ENCODE measurements around the gene SNX20. TPM values are rescaled to one million over a fixed set of nuclear protein-coding genes. Genes with fewer than 3 reads are reported as not detected.

The SNX20 gene
- total and polyA plus RNA-seq, 2 of the 13 experiments (the other 11 are each of a cell fraction or from before 2014, with no cell fraction given) = not detected

- no peak for TF ChIP-seq NR2F6 (IDR thresholded peaks at IDR 0.05)
- no peak for TF ChIP-seq NR2F6 (CRISPR knock-in tag; IDR thresholded peaks at IDR 0.05)
- TF ChIP-seq ZNF564 (CRISPR knock-in tag; IDR thresholded peaks at IDR 0.05) = no peak
- TF ChIP-seq RXRA (CRISPR knock-in tag; IDR thresholded peaks at IDR 0.05) = no peak
- no peak for TF ChIP-seq NFRKB (IDR thresholded peaks at IDR 0.05)
These were observed 7.4 kb downstream of the SNX20 start (continued) for GRCh38 chr16:50673496-50674275.

GRCh38 chr16:50671644-50672260, 9.4 kb downstream of the SNX20 start:
- ChIA-PET CTCF (ENCODE audit: low intra/inter-chr PET ratio, low total read pairs) (interaction anchor here (2.2 kb wide), 1 partner anchor 135 kb away, joined by 20 read pairs; no protein-coding TSS in a partner anchor), POLR2A (interaction anchor here (0.5 kb wide), 1 partner anchor 109 kb away, joined by 4 read pairs; no protein-coding TSS in a partner anchor)
- FAIRE-seq (peak; percentile 76), ATAC-seq (no peak), DNase-seq (ENCODE audit: low spot score) (peak; percentile 36)
- peaks cover 34% of the 10 kb centered on the region for H3K9me3 ChIP-seq (ENCODE audit: low read length)
- no peaks in the 10 kb centered on the region for H4K20me1 ChIP-seq (ENCODE audit: insufficient read depth, low read length)
- H3K36me3 ChIP-seq (replicated peaks in 1 of 2; ENCODE audit: control insufficient read depth in 1 of 2, insufficient read depth in 2 of 2, low read length in 2 of 2) = no peaks in the 10 kb centered on the region
- H3K4me1 ChIP-seq (ENCODE audit: insufficient read depth, low read length) = peaks cover 26% of the 10 kb centered on the region
- no peaks in the 10 kb centered on the region; a peak in 1 of 5 replicates for H3K27me3 ChIP-seq (ENCODE audit: control insufficient read depth in 1 of 2, insufficient read depth in 2 of 2, low read length in 2 of 2)
- no peak overlapping the region for H3K27ac ChIP-seq (ENCODE audit: extremely low read length, insufficient read depth, low read length)
- no peak overlapping the region for H3K4me2 ChIP-seq (ENCODE audit: low read depth, low read length)
- no TSS peak for BruUV-seq (replicated peaks)
- intact Hi-C loops (cut with micrococcal nuclease; ENCODE audit: unreplicated experiment) = loop anchor here (1.0 kb wide), 1 partner anchor 135 kb away; no protein-coding TSS in a partner anchor
- H3K9ac ChIP-seq (ENCODE audit: insufficient read depth, low read depth, low read length) = no peak overlapping the region
- WGBS (ENCODE audit: low lambda C conversion rate) = 15% methylated on average over 2 of the region's 2 CpGs
- in situ Hi-C loops (cut with HindIII; ENCODE audit: extremely low pct_ligation_motif_present, low pct_unique_long_range_greater_than_20kb) = no loop called here
- H3K4me3 ChIP-seq (replicated peaks in 1 of 3; ENCODE audit: insufficient read depth in 1 of 3, low read depth in 2 of 3, low read length in 3 of 3) = no peak overlapping the region
- no peaks in the 10 kb centered on the region for H3K79me2 ChIP-seq (ENCODE audit: insufficient read depth, low read length)
- H2AFZ ChIP-seq (ENCODE audit: low read length) = no peak overlapping the region
- TF ChIP-seq ZNF280B (CRISPR knock-in tag; IDR thresholded peaks at IDR 0.05; ENCODE audit: borderline replicate concordance) (0 out of 2 replicates have a peak, but pooled peaks have one; percentile 53), KMT2B (CRISPR knock-in tag; IDR thresholded peaks at IDR 0.05) (no peak), MED8 (CRISPR knock-in tag; IDR thresholded peaks at IDR 0.05; ENCODE audit: insufficient replicate concordance) (no peak), TOPORS (CRISPR knock-in tag; IDR thresholded peaks at IDR 0.05) (peak; percentile 96), SMC3 (IDR thresholded peaks at IDR 0.05; ENCODE audit: low read length) (peak; percentile 73; the same call in 1 of the 2 replicates), HDAC2 (CRISPR knock-in tag; IDR thresholded peaks at IDR 0.05) (0 out of 2 replicates have a peak, but pooled peaks have one; percentile 34), CBX5 (CRISPR knock-in tag; IDR thresholded peaks at IDR 0.05; ENCODE audit: borderline replicate concordance) (peak; percentile 82; the same call in 1 of the 2 replicates), HNRNPLL (IDR thresholded peaks at IDR 0.05; ENCODE audit: low read depth, low read length, poor library complexity, severe bottlenecking) (no peak), RXRB (CRISPR knock-in tag; IDR thresholded peaks at IDR 0.05; ENCODE audit: borderline replicate concordance) (no peak), ADNP (CRISPR knock-in tag; IDR thresholded peaks at IDR 0.05) (no peak), ZNF143 (CRISPR knock-in tag; IDR thresholded peaks at IDR 0.05) (no peak), ZNF749 (CRISPR knock-in tag; IDR thresholded peaks at IDR 0.05; ENCODE audit: borderline replicate concordance) (no peak), ELF3 (CRISPR knock-in tag; IDR thresholded peaks at IDR 0.05) (no peak), SETDB1 (CRISPR knock-in tag; IDR thresholded peaks at IDR 0.05; ENCODE audit: borderline replicate concordance) (peak; percentile 95; the same call in 1 of the 2 replicates)
- TF ChIP-seq, protein P1, sequence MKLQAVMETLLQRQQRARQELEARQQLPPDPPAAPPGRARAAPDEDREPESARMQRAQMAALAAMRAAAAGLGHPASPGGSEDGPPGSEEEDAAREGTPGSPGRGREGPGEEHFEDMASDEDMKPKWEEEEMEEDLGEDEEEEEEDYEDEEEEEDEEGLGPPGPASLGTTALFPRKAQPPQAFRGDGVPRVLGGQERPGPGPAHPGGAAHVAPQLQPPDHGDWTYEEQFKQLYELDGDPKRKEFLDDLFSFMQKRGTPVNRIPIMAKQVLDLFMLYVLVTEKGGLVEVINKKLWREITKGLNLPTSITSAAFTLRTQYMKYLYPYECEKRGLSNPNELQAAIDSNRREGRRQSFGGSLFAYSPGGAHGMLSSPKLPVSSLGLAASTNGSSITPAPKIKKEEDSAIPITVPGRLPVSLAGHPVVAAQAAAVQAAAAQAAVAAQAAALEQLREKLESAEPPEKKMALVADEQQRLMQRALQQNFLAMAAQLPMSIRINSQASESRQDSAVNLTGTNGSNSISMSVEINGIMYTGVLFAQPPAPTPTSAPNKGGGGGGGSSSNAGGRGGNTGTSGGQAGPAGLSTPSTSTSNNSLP (IDR thresholded peaks at IDR 0.05; ENCODE audit: low read depth, low read length) = no peak

Measured in HepG2 (cell line).